ENCODE measurements around the gene MAP1LC3B2.

GRCh38 chr12:116620492-116621191, 61.5 kb downstream of the MAP1LC3B2 start:
- TF ChIP-seq SP1 (CRISPR knock-in tag; conservative IDR thresholded peaks at IDR 0.05) = no peak
- TF ChIP-seq CTCF (IDR thresholded peaks at IDR 0.05) = no peak
- no peak for TF ChIP-seq USF1 (CRISPR knock-in tag; IDR thresholded peaks at IDR 0.05)
- no peak for TF ChIP-seq USF2 (CRISPR knock-in tag; IDR thresholded peaks at IDR 0.05)
- no peak for TF ChIP-seq NFE2L1 (CRISPR knock-in tag; IDR thresholded peaks at IDR 0.05)
- no peak for TF ChIP-seq FOXP1 (CRISPR knock-in tag; IDR thresholded peaks at IDR 0.05; ENCODE audit: borderline replicate concordance)
- TF ChIP-seq MLX (CRISPR knock-in tag; IDR thresholded peaks at IDR 0.05) = no peak
- TF ChIP-seq ZBTB43 (CRISPR knock-in tag; IDR thresholded peaks at IDR 0.05) = no peak
- no peak for TF ChIP-seq ZMAT4 (CRISPR knock-in tag; IDR thresholded peaks at IDR 0.05)
- TF ChIP-seq MXD4 (CRISPR knock-in tag; IDR thresholded peaks at IDR 0.05; ENCODE audit: borderline replicate concordance) = no peak
- TF ChIP-seq NR2C2 (CRISPR knock-in tag; IDR thresholded peaks at IDR 0.05) = no peak

Data from WTC11 (cell line).